Vagina (tissue), 2 donors: ENCODE results near the gene MEOX1. TPM values are rescaled to one million over a fixed set of nuclear protein-coding genes. Genes with fewer than 3 reads are reported as not detected.

ENCODE experiments used
- DNase-seq, 2 donors: peaks; one replicate each; pipeline ENCODE4 v3.0.0-alpha.2; 2017; ENCODE audit errors: extremely low spot score in 2 of 2
- H3K27ac ChIP-seq: fragments of 200-600 bp; sonication (generic); one replicate; pipeline ENCODE4 v1.5.1; 2019
- H3K27me3 ChIP-seq: fragments of 200-600 bp; sonication (generic); one replicate; pipeline ENCODE4 v1.5.1; 2019
- H3K36me3 ChIP-seq, 2 donors: fragments of 200-600 bp; sonication (generic); one replicate each; pipeline ENCODE4 v1.5.1; 2017 to 2019
- H3K4me1 ChIP-seq: fragments of 200-600 bp; sonication (generic); one replicate; pipeline ENCODE4 v1.5.1; 2019
- H3K4me3 ChIP-seq, 2 donors: fragments of 200-600 bp; sonication (generic); 1 replicate in 1 of 2; 2 replicates in 1 of 2; pipeline ENCODE4 v1.5.1; 2016 to 2019
- H3K9me3 ChIP-seq: fragments of 200-600 bp; sonication (generic); one replicate; pipeline ENCODE4 v1.5.1; 2019
- POLR2A ChIP-seq, 2 donors: fragments of 450-650 bp; IDR thresholded peaks; one replicate each; pipeline ENCODE4 v1.6.1; 2017; ENCODE audit warnings: antibody characterized with exemption in 2 of 2, mild to moderate bottlenecking in 2 of 2, moderate library complexity in 2 of 2
- POLR2AphosphoS5 ChIP-seq, 2 donors: sonication (generic); formaldehyde crosslinking; IDR thresholded peaks; one replicate each; pipeline ENCODE4 v1.9.0; 2017; ENCODE audit warnings: antibody characterized with exemption in 2 of 2, mild to moderate bottlenecking in 2 of 2, low read depth in 1 of 2; ENCODE audit not compliant: insufficient read depth in 1 of 2
- intact Hi-C: fragments of 100-400 bp; cut with DNase I; formaldehyde crosslinking; loops from one replicate; pipeline ENCODE4 v1.15.1; 2023
- total RNA-seq: library from RNA; depleted of rRNA; stranded (reverse); fragments of >200 nt; gene quantifications from one replicate; pipeline ENCODE4 v1.2.3, GENCODE V29; 2016
- TF ChIP-seq, protein P1 (sequence below), 3 experiments: fragments of 450-650 bp in 2 of 3; fragments of 200-600 bp in 1 of 3; sonication (generic) in 1 of 3; IDR thresholded peaks; one replicate each; pipeline ENCODE4 v1.5.1; 2017 to 2019; ENCODE audit warnings: antibody characterized with exemption in 3 of 3, mild to moderate bottlenecking in 2 of 3, moderate library complexity in 2 of 3

MEOX1 gene
- total RNA-seq, 1 donor from 2014 or later = 4.7 TPM

GRCh38 chr17:43697937-43698336 is 36.2 kb upstream of the MEOX1 start:
- no peak overlapping the region for H3K4me3 ChIP-seq

DNA sequence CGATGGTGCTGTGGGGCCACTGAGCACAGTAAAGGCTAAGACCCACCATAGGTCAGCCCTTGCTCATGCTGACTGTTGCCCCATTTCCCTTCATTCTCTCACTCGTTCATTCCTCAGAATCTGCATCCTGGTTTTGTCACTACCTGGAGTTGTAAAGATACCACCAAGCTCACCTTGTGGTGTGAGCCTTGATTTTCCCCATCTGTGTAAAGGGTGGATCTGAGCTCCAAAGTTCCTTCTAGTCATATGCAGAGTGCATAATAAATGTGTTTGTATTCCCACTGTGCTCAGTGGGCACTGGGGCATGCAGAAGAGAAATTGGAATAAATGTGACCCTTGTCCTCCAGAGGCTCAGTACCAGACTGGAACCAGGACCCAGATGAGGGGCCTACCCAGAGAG is 35.2 kb upstream of the MEOX1 start:
- TF ChIP-seq POLR2AphosphoS5 (IDR thresholded peaks at IDR 0.05; ENCODE audit: insufficient read depth in 1 of 2, low read depth in 1 of 2) (no peak), POLR2A (IDR thresholded peaks at IDR 0.05) (no peak)
- TF ChIP-seq, protein P1, sequence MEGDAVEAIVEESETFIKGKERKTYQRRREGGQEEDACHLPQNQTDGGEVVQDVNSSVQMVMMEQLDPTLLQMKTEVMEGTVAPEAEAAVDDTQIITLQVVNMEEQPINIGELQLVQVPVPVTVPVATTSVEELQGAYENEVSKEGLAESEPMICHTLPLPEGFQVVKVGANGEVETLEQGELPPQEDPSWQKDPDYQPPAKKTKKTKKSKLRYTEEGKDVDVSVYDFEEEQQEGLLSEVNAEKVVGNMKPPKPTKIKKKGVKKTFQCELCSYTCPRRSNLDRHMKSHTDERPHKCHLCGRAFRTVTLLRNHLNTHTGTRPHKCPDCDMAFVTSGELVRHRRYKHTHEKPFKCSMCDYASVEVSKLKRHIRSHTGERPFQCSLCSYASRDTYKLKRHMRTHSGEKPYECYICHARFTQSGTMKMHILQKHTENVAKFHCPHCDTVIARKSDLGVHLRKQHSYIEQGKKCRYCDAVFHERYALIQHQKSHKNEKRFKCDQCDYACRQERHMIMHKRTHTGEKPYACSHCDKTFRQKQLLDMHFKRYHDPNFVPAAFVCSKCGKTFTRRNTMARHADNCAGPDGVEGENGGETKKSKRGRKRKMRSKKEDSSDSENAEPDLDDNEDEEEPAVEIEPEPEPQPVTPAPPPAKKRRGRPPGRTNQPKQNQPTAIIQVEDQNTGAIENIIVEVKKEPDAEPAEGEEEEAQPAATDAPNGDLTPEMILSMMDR (IDR thresholded peaks at IDR 0.05) = no peak
- Histone ChIP-seq H3K36me3 (no peaks in the 10 kb centered on the region), H3K4me1 (peaks cover 10% of the 10 kb centered on the region), H3K27ac (no peak overlapping the region), H3K9me3 (no peaks in the 10 kb centered on the region), H3K4me3 (no peak overlapping the region), H3K27me3 (no peaks in the 10 kb centered on the region)
- intact Hi-C loops = no loop called here
- DNase-seq = no peak

More at GRCh38 chr17:43697937-43698336, 36.2 kb upstream of the MEOX1 start:
- peaks cover 10% of the 10 kb centered on the region for H3K4me1 ChIP-seq
- H3K27me3 ChIP-seq = no peaks in the 10 kb centered on the region
- H3K36me3 ChIP-seq = no peaks in the 10 kb centered on the region
- H3K27ac ChIP-seq = no peak overlapping the region
- intact Hi-C loops = no loop called here
- TF ChIP-seq, protein P1 (IDR thresholded peaks at IDR 0.05) = no peak
- no peak for TF ChIP-seq POLR2A (IDR thresholded peaks at IDR 0.05)
- TF ChIP-seq POLR2AphosphoS5 (IDR thresholded peaks at IDR 0.05; ENCODE audit: insufficient read depth in 1 of 2, low read depth in 1 of 2) = no peak
- no peaks in the 10 kb centered on the region for H3K9me3 ChIP-seq
- DNase-seq = no peak

- TF ChIP-seq POLR2AphosphoS5 (IDR thresholded peaks at IDR 0.05; ENCODE audit: insufficient read depth in 1 of 2, low read depth in 1 of 2) = no peak
- TF ChIP-seq, protein P1 (IDR thresholded peaks at IDR 0.05) = no peak
- no peak for TF ChIP-seq POLR2A (IDR thresholded peaks at IDR 0.05)
- no peak for DNase-seq
- Histone ChIP-seq H3K36me3 (no peaks in the 10 kb centered on the region), H3K27me3 (no peaks in the 10 kb centered on the region), H3K4me1 (peaks cover 10% of the 10 kb centered on the region), H3K9me3 (no peaks in the 10 kb centered on the region), H3K27ac (no peak overlapping the region), H3K4me3 (no peak overlapping the region)
- intact Hi-C loops = loop anchor here (2.0 kb wide), 1 partner anchor 65 kb away; no protein-coding TSS in a partner anchor
Observed at GRCh38 chr17:43695970-43696865, 34.5 kb upstream of the MEOX1 start.

GRCh38 chr17:43694081-43694870 is 32.6 kb upstream of the MEOX1 start:
- intact Hi-C loops = loop anchor here (2.0 kb wide), 1 partner anchor 67 kb away; no protein-coding TSS in a partner anchor
- H3K4me1 ChIP-seq = peaks cover 10% of the 10 kb centered on the region
- no peak for TF ChIP-seq POLR2A (IDR thresholded peaks at IDR 0.05)
- TF ChIP-seq, protein P1 (IDR thresholded peaks at IDR 0.05) = peak; percentile 75 to 94 (median 91)
- TF ChIP-seq POLR2AphosphoS5 (IDR thresholded peaks at IDR 0.05; ENCODE audit: insufficient read depth in 1 of 2, low read depth in 1 of 2) = peak in 1 of 2 donors; percentile 40
- no peak overlapping the region for H3K4me3 ChIP-seq
- no peaks in the 10 kb centered on the region for H3K36me3 ChIP-seq
- no peaks in the 10 kb centered on the region for H3K27me3 ChIP-seq
- H3K27ac ChIP-seq = no peak overlapping the region
- no peaks in the 10 kb centered on the region for H3K9me3 ChIP-seq
- no peak for DNase-seq
